Measurements from ENCODE around the gene ETV5.

Gene ETV5

DNA sequence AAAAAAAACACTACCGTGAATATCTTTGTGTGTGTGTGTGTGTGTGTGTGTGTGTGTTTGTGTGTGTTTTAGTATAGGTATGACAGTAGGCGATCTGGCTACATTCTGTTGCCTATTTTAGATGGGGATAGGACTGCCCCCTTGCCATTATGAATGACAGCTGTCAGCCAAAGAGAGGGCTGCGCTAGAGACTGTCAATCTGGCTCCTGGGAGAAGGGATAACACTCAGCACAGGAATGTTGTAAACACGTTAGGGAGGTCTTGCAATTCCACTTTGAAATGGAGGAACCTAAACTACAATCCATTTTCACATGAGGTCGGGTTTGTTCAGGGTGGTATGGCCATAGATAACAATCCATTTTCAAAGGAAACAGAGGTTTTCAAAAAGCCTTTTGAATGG is 14.1 kb upstream of the ETV5 start:
- no peak for DNase-seq (ENCODE audit: low read depth)

- DNase-seq (ENCODE audit: low read depth) = no peak
Measured at GRCh38 chr3:186121968-186122367, 13.1 kb upstream of the ETV5 start.

GRCh38 chr3:186121278-186121677 is 12.4 kb upstream of the ETV5 start:
- no peak for DNase-seq (ENCODE audit: low read depth)

GRCh38 chr3:186119499-186119898 is 10.6 kb upstream of the ETV5 start:
- no peak for DNase-seq (ENCODE audit: low read depth)

DNA sequence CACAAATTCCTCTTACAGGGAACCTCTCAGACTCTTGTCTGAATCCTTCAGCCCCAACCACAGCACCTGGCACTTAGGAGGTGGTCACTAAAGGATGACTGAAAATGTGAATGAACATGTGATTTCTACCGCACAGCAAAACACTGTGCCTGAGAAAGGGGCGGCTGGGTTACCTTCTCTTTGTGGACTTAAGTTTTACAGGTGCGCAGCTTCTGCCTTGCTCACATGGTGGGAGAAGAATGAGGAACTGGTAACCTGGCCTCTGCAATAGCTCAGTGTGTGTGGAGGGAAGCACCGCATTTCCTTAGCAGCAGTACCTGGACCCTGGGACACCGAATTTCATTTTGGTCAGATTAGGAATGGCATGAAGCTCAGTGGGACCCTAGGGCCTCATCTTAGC is 9.8 kb upstream of the ETV5 start:
- DNase-seq (ENCODE audit: low read depth) = no peak

GRCh38 chr3:186117521-186118134 is 8.7 kb upstream of the ETV5 start:
- DNase-seq (ENCODE audit: low read depth) = no peak

DNA sequence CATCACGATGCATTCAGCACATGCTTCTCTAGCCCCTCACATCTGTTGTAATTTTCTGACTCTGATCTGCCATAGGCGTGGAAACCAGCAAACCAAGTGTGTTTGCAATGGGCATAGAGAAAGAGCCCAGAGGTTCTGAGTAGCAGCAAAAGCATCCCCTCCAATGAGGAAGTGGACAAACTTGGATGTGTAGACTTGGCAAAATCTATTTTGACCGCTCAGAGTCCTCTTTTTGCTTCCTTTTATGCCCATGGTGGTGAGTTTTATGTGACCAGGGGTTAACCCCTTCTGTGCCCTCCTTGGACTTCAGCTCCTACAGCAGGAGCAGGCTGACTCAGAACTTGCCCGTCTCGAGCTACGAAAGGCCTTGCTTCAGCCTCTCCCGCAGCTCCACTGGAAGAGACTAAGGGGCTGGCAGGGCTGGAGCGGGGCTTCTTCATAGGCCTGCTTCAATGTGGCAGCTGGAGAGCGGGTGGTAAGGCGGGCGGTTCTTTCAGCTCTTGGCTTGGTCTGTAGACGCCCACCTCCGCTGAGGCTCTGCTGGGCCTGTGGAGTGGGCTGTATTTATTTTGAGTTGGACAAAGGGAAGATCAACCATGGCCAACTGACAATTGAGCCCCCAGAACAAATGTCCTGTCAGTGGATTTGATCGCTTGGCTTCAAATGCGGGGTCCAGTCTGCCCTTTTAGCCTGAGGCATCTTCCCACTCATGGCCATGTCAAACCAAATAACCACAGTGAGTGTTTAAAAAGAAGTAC is 6.5 kb upstream of the ETV5 start:
- no peak for DNase-seq (ENCODE audit: low read depth)

GRCh38 chr3:186110975-186111974 is 2.4 kb upstream of the ETV5 start:
- no peak for DNase-seq (ENCODE audit: low read depth)

GRCh38 chr3:186109897-186110803 is 1.3 kb upstream of the ETV5 start:
- no peak for DNase-seq (ENCODE audit: low read depth)

- no peak for DNase-seq (ENCODE audit: low read depth)
Measured at GRCh38 chr3:186108106-186108940, 566 bp downstream of the ETV5 start.

GRCh38 chr3:186107215-186108105 is 1.4 kb downstream of the ETV5 start:
- no peak for DNase-seq (ENCODE audit: low read depth)

- no peak for DNase-seq (ENCODE audit: low read depth)
Measured at GRCh38 chr3:186105543-186105942, 3.3 kb downstream of the ETV5 start.

DNA sequence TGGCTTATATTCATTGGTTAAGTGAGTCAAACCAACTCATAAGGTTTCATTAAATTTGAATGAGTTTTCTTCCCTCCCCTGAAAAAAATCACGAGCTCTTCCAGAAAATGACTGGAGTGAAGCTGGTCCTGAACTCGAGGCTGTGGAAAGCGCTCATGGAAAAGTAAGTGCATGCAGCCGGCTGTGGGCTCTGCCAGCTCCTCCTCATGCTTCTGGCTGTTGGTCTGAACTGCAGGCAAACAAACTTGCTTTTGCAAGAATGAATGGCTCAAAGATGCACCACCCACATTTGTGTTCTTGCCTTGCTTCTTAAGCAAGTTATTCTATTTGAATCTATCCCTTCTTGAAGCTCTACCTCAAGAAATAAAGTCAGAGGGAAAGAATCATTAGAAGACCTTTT is 6.2 kb downstream of the ETV5 start:
- DNase-seq (ENCODE audit: low read depth) = no peak

- DNase-seq (ENCODE audit: low read depth) = no peak
Measured at GRCh38 chr3:186100398-186100797, 8.5 kb downstream of the ETV5 start.

GRCh38 chr3:186099178-186099577 is 9.7 kb downstream of the ETV5 start:
- no peak for DNase-seq (ENCODE audit: low read depth)

DNA sequence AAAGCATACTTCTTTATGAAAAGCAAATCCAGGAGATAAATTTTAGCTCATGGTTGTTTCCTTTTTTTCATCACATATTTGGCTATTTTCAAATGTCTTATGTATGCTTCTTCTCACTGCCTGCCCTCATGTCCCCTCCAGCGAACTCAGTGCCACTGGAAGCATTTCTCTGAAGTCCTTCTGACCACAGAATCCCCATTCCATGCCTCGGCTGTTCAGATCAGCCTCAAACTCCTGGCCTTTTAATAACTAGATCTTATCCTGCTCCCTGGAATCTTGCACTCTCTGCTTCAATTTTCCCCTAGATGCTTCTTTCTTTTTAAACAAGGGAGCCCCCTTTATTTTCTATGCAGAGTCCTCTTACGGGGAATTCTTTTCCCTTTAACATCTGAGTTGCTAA is 10.1 kb downstream of the ETV5 start:
- no peak for DNase-seq (ENCODE audit: low read depth)

GRCh38 chr3:186097663-186098451 is 11.0 kb downstream of the ETV5 start:
- DNase-seq (ENCODE audit: low read depth) = no peak

GRCh38 chr3:186097317-186097662 is 11.6 kb downstream of the ETV5 start:
- no peak for DNase-seq (ENCODE audit: low read depth)

GRCh38 chr3:186096290-186096689 is 12.6 kb downstream of the ETV5 start:
- DNase-seq (ENCODE audit: low read depth) = no peak
